Tibial artery (tissue), 4 donors: Measurements from ENCODE around the gene PTMA.

ENCODE experiments used
- DNase-seq, 2 donors: peaks; one replicate each; pipeline ENCODE4 v3.0.0-alpha.2; 2019
- H3K27ac ChIP-seq, 2 donors: fragments of 200-600 bp; sonication (generic) in 1 of 2; 1 replicate in 1 of 2; 2 replicates in 1 of 2; pipeline ENCODE4 v1.5.1; 2018 to 2019; ENCODE audit warnings: mild to moderate bottlenecking in 1 of 2
- H3K27me3 ChIP-seq, 2 donors: fragments of 200-600 bp; sonication (generic) in 1 of 2; one replicate each; pipeline versions ENCODE4 v1.5.1 to v1.6.0; 2016 to 2019
- H3K36me3 ChIP-seq, 3 donors: fragments of 200-600 bp; sonication (generic) in 2 of 3; one replicate each; pipeline ENCODE4 v1.5.1; 2016 to 2019; ENCODE audit warnings: mild to moderate bottlenecking in 2 of 3
- H3K4me1 ChIP-seq, 4 donors: fragments of 200-600 bp; sonication (generic) in 2 of 4; 1 replicate in 3 of 4; 2 replicates in 1 of 4; pipeline ENCODE4 v1.5.1; 2016 to 2019
- H3K4me3 ChIP-seq, 2 donors: fragments of 200-600 bp; sonication (generic) in 1 of 2; 1 replicate in 1 of 2; 2 replicates in 1 of 2; pipeline ENCODE4 v1.5.1; 2018 to 2019; ENCODE audit warnings: mild to moderate bottlenecking in 2 of 2
- H3K9me3 ChIP-seq, 3 donors: fragments of 200-600 bp; sonication (generic) in 1 of 3; one replicate each; pipeline ENCODE4 v1.5.1; 2016 to 2019
- intact Hi-C: fragments of 100-400 bp; cut with DNase I; formaldehyde crosslinking; loops from one replicate; pipeline ENCODE4 v1.15.0; 2023; ENCODE audit warnings: low total_unique reads
- TF ChIP-seq, protein P1 (sequence below), 2 experiments: fragments of 200-600 bp in 1 of 2; fragments of 450-650 bp in 1 of 2; IDR thresholded peaks; one replicate each; pipeline ENCODE4 v1.5.1; 2017 to 2019; ENCODE audit warnings: antibody characterized with exemption in 2 of 2, mild to moderate bottlenecking in 1 of 2, moderate library complexity in 1 of 2

Gene PTMA

DNA sequence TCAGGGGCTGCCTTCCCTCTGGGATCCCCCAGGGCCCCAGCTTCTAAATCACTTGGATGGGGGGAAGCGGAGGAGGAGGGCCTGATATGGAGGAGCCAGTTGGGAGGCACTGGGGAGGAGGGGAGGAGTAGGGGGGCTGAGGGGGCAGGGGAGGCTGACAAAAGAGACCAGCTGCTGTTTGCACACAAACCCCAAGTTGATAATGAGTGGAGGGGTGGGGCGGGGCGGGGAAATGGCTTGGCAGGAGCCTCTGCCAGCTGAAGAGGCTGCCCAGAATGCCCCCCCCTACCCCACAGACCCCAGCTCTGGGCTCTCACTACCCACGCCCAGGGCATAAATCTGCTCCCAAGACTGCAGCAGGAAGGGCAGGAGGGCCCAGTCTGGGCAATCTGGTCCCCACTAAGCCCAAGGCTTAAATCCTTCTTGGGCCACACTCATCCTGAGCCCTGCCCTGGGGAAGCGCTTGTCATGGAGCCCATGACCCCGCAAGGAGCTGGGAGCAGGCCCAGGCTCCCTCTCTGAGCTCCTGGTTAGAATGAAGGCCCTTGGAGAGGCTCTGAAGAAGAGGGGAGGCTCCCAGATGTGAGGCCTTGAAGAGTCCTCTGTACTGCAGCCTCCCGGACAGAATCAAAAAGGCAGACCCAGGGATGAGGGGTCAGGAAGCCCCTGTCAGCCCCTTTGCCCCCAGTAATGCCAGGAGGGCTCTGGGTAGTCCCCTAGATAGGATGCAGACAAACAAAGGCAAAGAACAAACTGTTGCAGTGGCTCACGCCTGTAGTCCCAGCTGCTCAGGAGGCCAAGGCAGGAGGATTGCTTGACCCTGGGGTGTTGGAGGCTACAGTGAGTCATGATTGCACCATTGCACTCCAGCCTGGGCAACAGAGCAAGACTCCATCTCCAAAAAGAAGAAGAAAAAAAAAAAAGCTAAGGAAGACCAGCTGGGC, 24.8 kb upstream of the PTMA start:
- TF ChIP-seq, protein P1, sequence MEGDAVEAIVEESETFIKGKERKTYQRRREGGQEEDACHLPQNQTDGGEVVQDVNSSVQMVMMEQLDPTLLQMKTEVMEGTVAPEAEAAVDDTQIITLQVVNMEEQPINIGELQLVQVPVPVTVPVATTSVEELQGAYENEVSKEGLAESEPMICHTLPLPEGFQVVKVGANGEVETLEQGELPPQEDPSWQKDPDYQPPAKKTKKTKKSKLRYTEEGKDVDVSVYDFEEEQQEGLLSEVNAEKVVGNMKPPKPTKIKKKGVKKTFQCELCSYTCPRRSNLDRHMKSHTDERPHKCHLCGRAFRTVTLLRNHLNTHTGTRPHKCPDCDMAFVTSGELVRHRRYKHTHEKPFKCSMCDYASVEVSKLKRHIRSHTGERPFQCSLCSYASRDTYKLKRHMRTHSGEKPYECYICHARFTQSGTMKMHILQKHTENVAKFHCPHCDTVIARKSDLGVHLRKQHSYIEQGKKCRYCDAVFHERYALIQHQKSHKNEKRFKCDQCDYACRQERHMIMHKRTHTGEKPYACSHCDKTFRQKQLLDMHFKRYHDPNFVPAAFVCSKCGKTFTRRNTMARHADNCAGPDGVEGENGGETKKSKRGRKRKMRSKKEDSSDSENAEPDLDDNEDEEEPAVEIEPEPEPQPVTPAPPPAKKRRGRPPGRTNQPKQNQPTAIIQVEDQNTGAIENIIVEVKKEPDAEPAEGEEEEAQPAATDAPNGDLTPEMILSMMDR (IDR thresholded peaks at IDR 0.05) = no peak
- Histone ChIP-seq H3K4me1 (peaks cover 0 to 21% (median 9%) of the 10 kb centered on the region in 4 donors), H3K9me3 (no peaks in the 10 kb centered on the region), H3K4me3 (no peak overlapping the region), H3K27me3 (no peaks in the 10 kb centered on the region), H3K36me3 (no peaks in the 10 kb centered on the region), H3K27ac (no peak overlapping the region)
- DNase-seq = no peak
- intact Hi-C loops = loop anchor here (2.0 to 10.0 kb wide), 2 partner anchors 17 to 101 kb away; partner anchors contain the start of genes COPS7B and PDE6D

DNA sequence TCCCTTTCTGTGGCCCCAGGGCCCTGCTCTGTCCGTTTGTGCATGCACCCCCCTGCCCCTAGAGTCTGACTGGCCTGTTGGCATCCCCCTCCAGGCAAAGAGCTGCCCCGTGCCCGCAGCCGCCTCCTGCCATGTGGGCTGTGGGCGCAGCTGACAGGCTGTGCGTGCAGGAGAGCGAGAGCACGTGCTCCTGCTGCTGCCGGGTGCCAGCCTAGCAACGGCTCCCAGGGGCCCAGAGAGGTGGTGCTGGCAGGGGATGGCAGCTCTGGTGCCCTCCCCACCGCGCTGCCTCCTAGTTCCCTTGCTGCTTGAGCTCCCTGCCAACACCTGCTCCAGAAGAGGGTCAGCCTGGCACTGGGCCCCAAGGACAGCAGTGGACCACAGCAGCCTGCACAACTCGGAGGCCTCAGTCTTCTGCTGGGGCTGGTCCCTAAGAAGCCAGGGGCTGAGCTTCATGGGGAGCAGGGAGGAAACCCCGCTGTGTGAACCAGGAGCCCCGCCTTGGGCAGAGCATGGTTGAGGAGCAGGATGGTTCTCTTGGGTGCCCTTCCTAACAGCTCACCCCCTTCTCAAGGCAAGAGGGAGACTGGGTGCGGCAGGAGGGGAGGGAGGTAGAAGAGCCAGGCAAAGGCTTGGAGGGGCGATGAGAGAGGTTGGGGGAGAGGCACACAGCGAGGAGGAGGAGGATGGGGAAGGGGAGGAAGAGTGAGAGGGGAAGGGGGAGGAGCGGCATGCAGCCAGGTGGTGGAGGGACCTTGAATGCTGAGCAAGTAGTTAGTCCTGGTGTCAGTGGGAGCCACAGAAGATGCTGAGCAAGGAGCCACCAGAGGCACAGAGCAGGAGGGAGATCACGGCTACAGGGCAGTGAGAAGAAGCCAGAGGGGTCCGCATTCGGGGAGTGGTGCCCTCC, 23.8 kb upstream of the PTMA start:
- no peak for DNase-seq
- no peak overlapping the region for H3K27ac ChIP-seq
- H3K4me1 ChIP-seq = peaks cover 0 to 21% (median 9%) of the 10 kb centered on the region in 4 donors
- no peaks in the 10 kb centered on the region for H3K36me3 ChIP-seq
- H3K4me3 ChIP-seq = no peak overlapping the region
- intact Hi-C loops = loop anchor here (2.0 to 10.0 kb wide), 2 partner anchors 16 to 100 kb away; partner anchors contain the start of genes COPS7B and PDE6D
- no peaks in the 10 kb centered on the region for H3K27me3 ChIP-seq
- no peaks in the 10 kb centered on the region for H3K9me3 ChIP-seq
- TF ChIP-seq, protein P1 (IDR thresholded peaks at IDR 0.05) = no peak

DNA sequence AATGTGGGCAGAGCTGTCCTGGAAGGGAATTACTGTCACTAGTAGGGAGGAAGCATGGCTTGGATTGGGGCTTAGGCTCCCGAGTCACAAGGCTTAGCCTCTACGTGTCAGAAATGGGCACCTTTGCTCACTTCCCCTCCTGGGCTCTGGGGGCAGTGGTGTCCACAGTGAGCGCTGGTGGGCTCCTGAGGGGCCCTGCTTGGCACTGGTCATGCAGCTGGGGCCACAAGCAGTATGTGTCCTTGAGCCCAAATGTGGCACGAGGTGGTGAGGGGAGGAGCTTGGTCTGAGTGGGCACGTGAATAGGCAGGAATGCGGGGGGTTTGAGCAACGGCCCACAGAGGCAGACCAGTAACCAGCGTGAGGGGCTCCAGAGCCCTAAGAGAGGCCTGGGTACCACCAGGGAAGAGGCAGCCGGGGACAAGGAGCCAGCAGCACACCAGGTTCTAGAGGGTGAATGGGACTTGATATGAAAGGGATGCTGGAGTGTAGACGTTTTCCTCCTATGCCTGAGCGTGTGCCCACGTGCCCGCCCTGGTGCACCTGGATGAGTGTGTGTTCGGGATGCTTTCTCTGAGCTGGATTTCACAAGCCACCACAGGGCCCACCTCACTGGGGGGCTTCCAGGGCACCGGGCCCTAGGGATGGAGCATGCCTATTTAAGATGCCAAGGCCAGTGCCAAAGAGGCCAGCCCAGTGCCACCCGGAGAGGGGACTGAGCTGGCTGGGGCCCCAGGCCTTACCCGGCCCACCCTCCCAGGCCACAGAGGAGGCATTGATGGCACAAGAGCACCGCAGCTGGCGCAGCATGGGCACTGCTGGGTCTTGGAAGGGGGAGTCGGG, 22.8 kb upstream of the PTMA start:
- TF ChIP-seq, protein P1 (IDR thresholded peaks at IDR 0.05) = no peak
- no peak overlapping the region for H3K4me3 ChIP-seq
- H3K9me3 ChIP-seq = no peaks in the 10 kb centered on the region
- no peak for DNase-seq
- H3K27ac ChIP-seq = no peak overlapping the region
- intact Hi-C loops = loop anchor here (2.0 to 10.0 kb wide), 2 partner anchors 15 to 99 kb away; partner anchors contain the start of genes COPS7B and PDE6D
- H3K4me1 ChIP-seq = peaks cover 0 to 14% (median 6%) of the 10 kb centered on the region in 4 donors
- no peaks in the 10 kb centered on the region for H3K27me3 ChIP-seq
- H3K36me3 ChIP-seq = no peaks in the 10 kb centered on the region

DNA sequence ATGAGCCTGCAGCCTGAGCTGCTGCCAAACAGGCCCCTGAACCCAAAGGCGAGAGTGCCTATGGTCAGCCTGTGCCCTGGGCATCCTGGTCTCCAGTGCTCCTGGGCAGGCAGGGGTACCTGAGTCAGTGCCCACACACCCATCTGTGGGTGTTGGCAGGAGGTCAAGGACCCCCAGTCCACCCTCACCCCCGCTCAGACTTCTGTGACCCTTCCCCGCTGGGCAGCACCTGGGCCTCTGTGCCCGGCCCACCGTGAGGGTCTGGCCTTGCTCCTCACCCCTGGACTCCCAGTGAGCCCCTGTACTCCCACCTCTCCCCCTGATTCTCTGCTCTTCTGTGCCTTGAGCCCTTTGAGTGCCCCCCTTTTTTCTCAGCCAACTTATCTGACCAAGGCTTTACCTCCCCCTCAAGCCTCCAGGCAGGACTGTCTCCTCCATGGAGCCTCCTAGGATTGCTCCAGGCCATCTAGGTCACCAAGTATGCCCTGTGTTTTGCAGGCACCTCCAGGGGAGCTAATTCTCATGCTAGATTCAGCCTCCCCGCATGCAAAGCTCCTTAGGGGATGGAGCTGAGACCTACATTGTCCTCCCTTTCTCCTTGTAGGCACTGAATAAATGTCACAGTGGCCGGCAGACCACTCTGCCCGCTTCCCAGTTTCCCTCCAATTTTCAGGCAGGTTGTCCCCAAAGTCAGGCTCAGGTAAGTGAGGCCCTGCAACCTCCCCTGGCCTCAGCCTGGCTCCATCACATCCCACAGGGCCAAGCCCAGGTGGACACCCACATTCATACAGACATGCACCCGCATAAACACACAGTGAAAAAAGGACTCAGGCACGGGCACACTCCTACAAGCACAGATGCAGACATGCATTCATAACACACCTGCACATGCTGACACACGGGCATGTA, 21.9 kb upstream of the PTMA start:
- TF ChIP-seq, protein P1 (IDR thresholded peaks at IDR 0.05) = no peak
- no peak overlapping the region for H3K27ac ChIP-seq
- H3K4me1 ChIP-seq = peaks cover 0 to 8% (median 4%) of the 10 kb centered on the region in 4 donors
- intact Hi-C loops = loop anchor here (10.0 kb wide), 1 partner anchor 98 kb away; the partner anchor contains the start of genes COPS7B and PDE6D
- DNase-seq = no peak
- no peaks in the 10 kb centered on the region for H3K36me3 ChIP-seq
- H3K4me3 ChIP-seq = no peak overlapping the region
- no peaks in the 10 kb centered on the region for H3K9me3 ChIP-seq
- no peaks in the 10 kb centered on the region for H3K27me3 ChIP-seq
